ENCODE data around the gene DDX1. TPM values are rescaled to one million over a fixed set of nuclear protein-coding genes. Genes with fewer than 3 reads are reported as not detected.

DDX1 gene
- total and polyA plus RNA-seq, 11 donors: 97.7 to 193 (median 136) TPM

GRCh38 chr2:15650616-15651366 is 59.1 kb downstream of the DDX1 start:
- H3K27me3 ChIP-seq: no peaks in the 10 kb centered on the region
- H3K9me3 ChIP-seq: no peaks in the 10 kb centered on the region
- ATAC-seq (no peak), DNase-seq (no peak)
- H3K4me3 ChIP-seq: no peak overlapping the region
- no peak overlapping the region for H3K27ac ChIP-seq
- peaks cover 0 to 3% (median 0%) of the 10 kb centered on the region in 12 donors for H3K4me1 ChIP-seq
- H3K36me3 ChIP-seq: no peaks in the 10 kb centered on the region
- TF ChIP-seq POLR2A (IDR thresholded peaks at IDR 0.05) (no peak), CTCF (IDR thresholded peaks at IDR 0.05) (no peak)
- intact Hi-C loops (cut with DNase I): no loop called here
- WGBS, 4 donors: 85 to 93% (median 90%) methylated on average over 11 of the region's 11 CpGs

GRCh38 chr2:15651367-15651727 is 59.7 kb downstream of the DDX1 start:
- WGBS, 4 donors: 96 to 97% (median 97%) methylated on average over 7 of the region's 7 CpGs
- Histone ChIP-seq H3K36me3 (no peaks in the 10 kb centered on the region), H3K4me1 (no peaks in the 10 kb centered on the region), H3K27ac (no peak overlapping the region), H3K4me3 (no peak overlapping the region), H3K9me3 (no peaks in the 10 kb centered on the region), H3K27me3 (no peaks in the 10 kb centered on the region)
- TF ChIP-seq CTCF (IDR thresholded peaks at IDR 0.05): no peak
- TF ChIP-seq POLR2A (IDR thresholded peaks at IDR 0.05): no peak
- ATAC-seq: no peak
- intact Hi-C loops (cut with DNase I): no loop called here
- no peak for DNase-seq

- intact Hi-C loops (cut with DNase I): no loop called here
- TF ChIP-seq CTCF (IDR thresholded peaks at IDR 0.05): no peak
- no peak for TF ChIP-seq POLR2A (IDR thresholded peaks at IDR 0.05)
- ATAC-seq (no peak), DNase-seq (no peak)
- no peaks in the 10 kb centered on the region for H3K4me1 ChIP-seq
- no peaks in the 10 kb centered on the region for H3K36me3 ChIP-seq
- H3K27me3 ChIP-seq: no peaks in the 10 kb centered on the region
- no peaks in the 10 kb centered on the region for H3K9me3 ChIP-seq
- no peak overlapping the region for H3K27ac ChIP-seq
- H3K4me3 ChIP-seq: no peak overlapping the region
- 91 to 98% (median 94%) methylated on average over 7 to 8 of the region's 8 CpGs for WGBS, 4 donors
Observed at GRCh38 chr2:15652252-15652651, 60.6 kb downstream of the DDX1 start.

- 59 to 84% (median 77%) methylated on average over 4 to 6 of the region's 6 CpGs for WGBS, 4 donors
- Histone ChIP-seq H3K9me3 (no peaks in the 10 kb centered on the region), H3K36me3 (no peaks in the 10 kb centered on the region), H3K4me1 (no peaks in the 10 kb centered on the region), H3K27ac (no peak overlapping the region), H3K27me3 (no peaks in the 10 kb centered on the region), H3K4me3 (no peak overlapping the region)
- TF ChIP-seq CTCF (IDR thresholded peaks at IDR 0.05): no peak
- ATAC-seq (no peak), DNase-seq (no peak)
- intact Hi-C loops (cut with DNase I): no loop called here
Observed at GRCh38 chr2:15652801-15653200, 61.1 kb downstream of the DDX1 start.

All from heart left ventricle (tissue), 16 donors.